GM12865 (cell line): ENCODE results near the gene KCNA2.

Source experiments
- DNase-seq: peaks from one replicate; pipeline ENCODE4 v3.0.0; 2010; ENCODE audit warnings: low read depth
- H3K4me3 ChIP-seq: 2 replicates; pipeline ENCODE4 v1.5.1; 2011; ENCODE audit warnings: mild to moderate bottlenecking, low read depth, low read length, control low read depth
- TF ChIP-seq, protein P1 (sequence below): IDR thresholded peaks from 2 replicates; pipeline ENCODE4 v1.5.1; 2011; ENCODE audit warnings: low read length, control low read depth, low read depth, inconsistent platforms; ENCODE audit not compliant: insufficient read depth; ENCODE audit errors: missing control alignments

KCNA2 gene

DNA sequence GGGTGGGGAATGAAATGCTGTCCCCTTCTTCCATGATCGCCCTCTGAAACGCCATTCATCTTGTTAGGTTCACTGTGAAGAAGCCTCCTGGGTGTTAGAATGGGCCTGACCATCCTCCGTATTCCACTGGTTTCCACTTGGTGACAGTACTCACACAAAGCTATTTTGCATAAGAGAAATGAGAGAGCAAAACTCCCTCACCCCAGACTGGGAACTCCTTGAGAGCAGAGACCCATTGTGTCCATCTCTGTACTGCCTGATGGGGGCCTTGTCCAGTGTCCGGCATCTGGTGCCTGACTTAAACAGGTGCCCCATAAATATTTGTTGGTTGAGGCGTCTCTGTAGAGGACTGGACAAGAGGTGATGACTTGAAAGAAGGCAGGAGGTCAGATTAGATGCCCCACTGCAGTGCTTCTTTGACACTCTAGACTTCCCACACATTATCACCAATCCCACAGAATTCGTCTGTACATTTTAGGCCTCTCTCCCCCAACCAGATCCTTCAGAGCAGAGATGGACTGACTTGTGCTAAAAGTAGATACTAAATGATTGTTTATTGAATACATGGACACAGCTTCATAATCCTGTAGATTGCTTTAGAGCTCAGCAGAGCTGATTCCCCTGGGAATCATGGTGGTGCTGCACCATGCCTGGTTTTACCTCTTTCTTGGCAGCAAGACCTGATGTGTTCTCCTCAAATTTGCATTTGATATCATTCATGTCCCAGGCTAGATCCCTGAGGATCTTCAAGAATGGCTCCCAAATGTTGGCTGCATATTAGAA lies 22.4 kb upstream of the KCNA2 start:
- H3K4me3 ChIP-seq: no peak overlapping the region
- no peak for DNase-seq
- TF ChIP-seq, protein P1, sequence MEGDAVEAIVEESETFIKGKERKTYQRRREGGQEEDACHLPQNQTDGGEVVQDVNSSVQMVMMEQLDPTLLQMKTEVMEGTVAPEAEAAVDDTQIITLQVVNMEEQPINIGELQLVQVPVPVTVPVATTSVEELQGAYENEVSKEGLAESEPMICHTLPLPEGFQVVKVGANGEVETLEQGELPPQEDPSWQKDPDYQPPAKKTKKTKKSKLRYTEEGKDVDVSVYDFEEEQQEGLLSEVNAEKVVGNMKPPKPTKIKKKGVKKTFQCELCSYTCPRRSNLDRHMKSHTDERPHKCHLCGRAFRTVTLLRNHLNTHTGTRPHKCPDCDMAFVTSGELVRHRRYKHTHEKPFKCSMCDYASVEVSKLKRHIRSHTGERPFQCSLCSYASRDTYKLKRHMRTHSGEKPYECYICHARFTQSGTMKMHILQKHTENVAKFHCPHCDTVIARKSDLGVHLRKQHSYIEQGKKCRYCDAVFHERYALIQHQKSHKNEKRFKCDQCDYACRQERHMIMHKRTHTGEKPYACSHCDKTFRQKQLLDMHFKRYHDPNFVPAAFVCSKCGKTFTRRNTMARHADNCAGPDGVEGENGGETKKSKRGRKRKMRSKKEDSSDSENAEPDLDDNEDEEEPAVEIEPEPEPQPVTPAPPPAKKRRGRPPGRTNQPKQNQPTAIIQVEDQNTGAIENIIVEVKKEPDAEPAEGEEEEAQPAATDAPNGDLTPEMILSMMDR: no peak

- H3K4me3 ChIP-seq: no peak overlapping the region
- DNase-seq: no peak
- TF ChIP-seq, protein P1: no peak
These were observed 21.6 kb upstream of the KCNA2 start for GRCh38 chr1:110627764-110628163.

GRCh38 chr1:110626889-110627288 lies 20.7 kb upstream of the KCNA2 start:
- H3K4me3 ChIP-seq: no peak overlapping the region
- TF ChIP-seq, protein P1: no peak
- no peak for DNase-seq

GRCh38 chr1:110620686-110621085 lies 14.5 kb upstream of the KCNA2 start:
- TF ChIP-seq, protein P1: no peak
- H3K4me3 ChIP-seq: no peak overlapping the region
- no peak for DNase-seq

GRCh38 chr1:110620250-110620615 lies 14.1 kb upstream of the KCNA2 start:
- DNase-seq: no peak
- H3K4me3 ChIP-seq: no peak overlapping the region
- TF ChIP-seq, protein P1: no peak

GRCh38 chr1:110619412-110620249 lies 13.5 kb upstream of the KCNA2 start:
- TF ChIP-seq, protein P1: peak; percentile 96
- peak overlapping the region; percentile 54 for H3K4me3 ChIP-seq
- DNase-seq: peak; percentile 92
